ENCODE data around the gene DCTD.

DCTD gene

GRCh38 chr4:182930889-182931288 is 13.7 kb upstream of the DCTD start:
- no peak overlapping the region for H3K9ac ChIP-seq (ENCODE audit: low read length)
- H3K79me2 ChIP-seq (ENCODE audit: control insufficient read depth, insufficient read depth, low read length): no peaks in the 10 kb centered on the region
- no peak overlapping the region for H2AK5ac ChIP-seq (ENCODE audit: low read length)
- DNase-seq: no peak
- no peak overlapping the region for H2BK15ac ChIP-seq (replicated peaks; ENCODE audit: low read depth)
- H3K36me3 ChIP-seq (ENCODE audit: control insufficient read depth, insufficient read depth, low read length): no peaks in the 10 kb centered on the region
- H3K23ac ChIP-seq (ENCODE audit: low read length): no peak overlapping the region
- no peak overlapping the region for H4K8ac ChIP-seq (ENCODE audit: low read depth, low read length)
- no peak overlapping the region for H4K5ac ChIP-seq (ENCODE audit: low read length)
- H3K4ac ChIP-seq (ENCODE audit: low read depth, low read length): no peak overlapping the region
- WGBS (ENCODE audit: extremely low coverage, insufficient coverage, low lambda C conversion rate): no CpG with 5 or more reads among the region's 6 CpGs
- H3K18ac ChIP-seq (ENCODE audit: low read length): no peak overlapping the region
- H2BK5ac ChIP-seq (ENCODE audit: low read length): no peak overlapping the region
- no peak overlapping the region for H3K4me2 ChIP-seq (ENCODE audit: low read length)
- H3K27ac ChIP-seq (ENCODE audit: low read depth, low read length): no peak overlapping the region
- no peak overlapping the region for H2BK120ac ChIP-seq (ENCODE audit: low read depth, low read length)
- no peak overlapping the region for H3K56ac ChIP-seq (ENCODE audit: low read length)
- no peaks in the 10 kb centered on the region for H3K4me1 ChIP-seq (ENCODE audit: control insufficient read depth, low read depth, low read length)
- no peak overlapping the region for H3K4me3 ChIP-seq (ENCODE audit: low read length)
- H3K27me3 ChIP-seq (ENCODE audit: insufficient read depth, low read length, poor library complexity): no peaks in the 10 kb centered on the region
- H3K79me1 ChIP-seq (ENCODE audit: low read length): no peaks in the 10 kb centered on the region

- H3K4ac ChIP-seq (ENCODE audit: low read depth, low read length): no peak overlapping the region
- H3K23ac ChIP-seq (ENCODE audit: low read length): no peak overlapping the region
- no peak overlapping the region for H3K18ac ChIP-seq (ENCODE audit: low read length)
- no peaks in the 10 kb centered on the region for H3K79me1 ChIP-seq (ENCODE audit: low read length)
- H3K9ac ChIP-seq (ENCODE audit: low read length): no peak overlapping the region
- no peaks in the 10 kb centered on the region for H3K27me3 ChIP-seq (ENCODE audit: insufficient read depth, low read length, poor library complexity)
- WGBS (ENCODE audit: extremely low coverage, insufficient coverage, low lambda C conversion rate): no CpG with 5 or more reads among the region's 3 CpGs
- H4K5ac ChIP-seq (ENCODE audit: low read length): no peak overlapping the region
- no peaks in the 10 kb centered on the region for H3K79me2 ChIP-seq (ENCODE audit: control insufficient read depth, insufficient read depth, low read length)
- H2BK120ac ChIP-seq (ENCODE audit: low read depth, low read length): no peak overlapping the region
- no peak overlapping the region for H3K56ac ChIP-seq (ENCODE audit: low read length)
- no peak overlapping the region for H3K4me2 ChIP-seq (ENCODE audit: low read length)
- H3K36me3 ChIP-seq (ENCODE audit: control insufficient read depth, insufficient read depth, low read length): no peaks in the 10 kb centered on the region
- H2BK5ac ChIP-seq (ENCODE audit: low read length): no peak overlapping the region
- no peak overlapping the region for H2AK5ac ChIP-seq (ENCODE audit: low read length)
- DNase-seq: peak; percentile 61
- H3K27ac ChIP-seq (ENCODE audit: low read depth, low read length): no peak overlapping the region
- H4K8ac ChIP-seq (ENCODE audit: low read depth, low read length): no peak overlapping the region
- H3K4me3 ChIP-seq (ENCODE audit: low read length): no peak overlapping the region
- H3K4me1 ChIP-seq (ENCODE audit: control insufficient read depth, low read depth, low read length): no peaks in the 10 kb centered on the region
- H2BK15ac ChIP-seq (replicated peaks; ENCODE audit: low read depth): no peak overlapping the region
Observed at GRCh38 chr4:182929296-182929695, 12.1 kb upstream of the DCTD start.

DNA sequence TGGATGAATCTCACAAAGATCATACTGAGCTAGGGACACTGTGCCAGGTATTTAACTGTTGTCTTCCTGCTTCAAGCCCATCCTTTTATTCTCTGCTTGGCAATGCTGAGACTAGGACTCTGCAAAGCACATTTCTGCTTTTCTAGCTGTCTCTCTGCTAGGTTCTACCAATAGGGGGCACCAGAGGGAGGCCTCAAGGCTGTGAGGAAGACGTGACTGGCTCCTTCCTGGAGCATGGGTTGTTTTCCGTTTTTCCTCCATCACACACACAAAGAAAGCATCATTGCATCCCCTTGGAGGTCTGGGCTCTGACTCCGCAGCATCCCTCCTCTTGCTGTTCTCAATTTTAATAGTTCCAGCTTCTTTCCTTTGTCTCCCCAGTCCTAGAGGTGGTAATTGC is 10.9 kb upstream of the DCTD start:
- Histone ChIP-seq H3K36me3 (ENCODE audit: control insufficient read depth, insufficient read depth, low read length) (no peaks in the 10 kb centered on the region), H3K79me1 (ENCODE audit: low read length) (no peaks in the 10 kb centered on the region), H3K56ac (ENCODE audit: low read length) (no peak overlapping the region), H2BK5ac (ENCODE audit: low read length) (no peak overlapping the region), H2BK120ac (ENCODE audit: low read depth, low read length) (no peak overlapping the region), H3K23ac (ENCODE audit: low read length) (no peak overlapping the region), H2BK15ac (replicated peaks; ENCODE audit: low read depth) (no peak overlapping the region), H3K4me1 (ENCODE audit: control insufficient read depth, low read depth, low read length) (no peaks in the 10 kb centered on the region), H4K8ac (ENCODE audit: low read depth, low read length) (no peak overlapping the region), H3K9ac (ENCODE audit: low read length) (no peak overlapping the region), H3K4ac (ENCODE audit: low read depth, low read length) (no peak overlapping the region), H3K79me2 (ENCODE audit: control insufficient read depth, insufficient read depth, low read length) (no peaks in the 10 kb centered on the region), H3K27me3 (ENCODE audit: insufficient read depth, low read length, poor library complexity) (no peaks in the 10 kb centered on the region), H3K18ac (ENCODE audit: low read length) (no peak overlapping the region), H4K5ac (ENCODE audit: low read length) (no peak overlapping the region), H3K4me3 (ENCODE audit: low read length) (no peak overlapping the region), H3K27ac (ENCODE audit: low read depth, low read length) (no peak overlapping the region), H2AK5ac (ENCODE audit: low read length) (no peak overlapping the region), H3K4me2 (ENCODE audit: low read length) (no peak overlapping the region)
- peak; percentile 36 for DNase-seq
- no CpG with 5 or more reads among the region's 3 CpGs for WGBS (ENCODE audit: extremely low coverage, insufficient coverage, low lambda C conversion rate)

DNA sequence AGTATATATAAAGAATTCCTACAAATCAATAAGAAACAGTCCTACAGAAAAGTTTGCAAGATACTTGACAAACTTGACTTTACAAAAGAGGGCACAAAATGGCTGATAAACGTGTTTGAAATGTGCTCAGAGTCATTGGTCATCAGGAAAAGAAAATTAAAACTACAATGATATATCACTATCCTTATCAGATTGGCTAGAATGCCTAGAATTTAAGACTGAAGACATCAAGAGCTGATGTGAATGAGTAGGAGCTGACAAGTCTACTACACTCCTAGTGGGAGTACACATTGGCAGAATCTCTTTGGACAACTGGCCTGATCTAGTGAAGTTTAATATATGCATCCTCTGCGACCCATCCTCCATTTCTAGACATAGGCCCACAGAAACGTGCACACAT is 10.3 kb upstream of the DCTD start:
- Histone ChIP-seq H3K4me3 (ENCODE audit: low read length) (no peak overlapping the region), H3K4me1 (ENCODE audit: control insufficient read depth, low read depth, low read length) (no peaks in the 10 kb centered on the region), H2BK15ac (replicated peaks; ENCODE audit: low read depth) (no peak overlapping the region), H3K79me2 (ENCODE audit: control insufficient read depth, insufficient read depth, low read length) (no peaks in the 10 kb centered on the region), H3K36me3 (ENCODE audit: control insufficient read depth, insufficient read depth, low read length) (no peaks in the 10 kb centered on the region), H3K56ac (ENCODE audit: low read length) (no peak overlapping the region), H3K23ac (ENCODE audit: low read length) (no peak overlapping the region), H2BK120ac (ENCODE audit: low read depth, low read length) (no peak overlapping the region), H4K5ac (ENCODE audit: low read length) (no peak overlapping the region), H3K27ac (ENCODE audit: low read depth, low read length) (no peak overlapping the region), H3K27me3 (ENCODE audit: insufficient read depth, low read length, poor library complexity) (no peaks in the 10 kb centered on the region), H3K4me2 (ENCODE audit: low read length) (no peak overlapping the region), H2AK5ac (ENCODE audit: low read length) (no peak overlapping the region), H3K79me1 (ENCODE audit: low read length) (no peaks in the 10 kb centered on the region), H2BK5ac (ENCODE audit: low read length) (no peak overlapping the region), H3K9ac (ENCODE audit: low read length) (no peak overlapping the region), H4K8ac (ENCODE audit: low read depth, low read length) (no peak overlapping the region), H3K4ac (ENCODE audit: low read depth, low read length) (no peak overlapping the region), H3K18ac (ENCODE audit: low read length) (no peak overlapping the region)
- WGBS (ENCODE audit: extremely low coverage, insufficient coverage, low lambda C conversion rate): no CpG with 5 or more reads among the region's 3 CpGs
- no peak for DNase-seq

DNA sequence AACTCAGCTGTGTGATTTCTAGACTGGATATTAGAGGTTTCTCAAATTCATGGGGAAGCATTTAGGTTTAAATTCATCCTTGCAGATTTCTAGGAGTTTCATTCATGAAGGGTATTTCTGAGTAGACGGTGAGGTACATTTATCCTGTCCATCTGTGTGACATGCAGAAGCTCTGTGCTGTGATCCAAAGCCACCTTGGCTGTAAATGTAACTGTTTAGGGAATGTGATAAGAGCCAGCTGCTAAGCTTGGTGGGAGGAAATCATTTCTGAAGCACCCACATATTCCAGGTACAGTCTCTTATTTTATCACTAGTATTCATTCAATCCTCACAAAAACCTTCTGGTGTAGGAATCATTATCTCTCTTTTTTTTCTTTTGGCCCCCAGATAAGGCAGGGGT is 8.7 kb upstream of the DCTD start:
- Histone ChIP-seq H3K9ac (ENCODE audit: low read length) (no peak overlapping the region), H3K23ac (ENCODE audit: low read length) (no peak overlapping the region), H3K27ac (ENCODE audit: low read depth, low read length) (no peak overlapping the region), H3K79me1 (ENCODE audit: low read length) (no peaks in the 10 kb centered on the region), H2BK5ac (ENCODE audit: low read length) (no peak overlapping the region), H2AK5ac (ENCODE audit: low read length) (no peak overlapping the region), H3K18ac (ENCODE audit: low read length) (no peak overlapping the region), H3K27me3 (ENCODE audit: insufficient read depth, low read length, poor library complexity) (no peaks in the 10 kb centered on the region), H3K4me2 (ENCODE audit: low read length) (no peak overlapping the region), H3K36me3 (ENCODE audit: control insufficient read depth, insufficient read depth, low read length) (no peaks in the 10 kb centered on the region), H3K4ac (ENCODE audit: low read depth, low read length) (no peak overlapping the region), H3K4me1 (ENCODE audit: control insufficient read depth, low read depth, low read length) (no peaks in the 10 kb centered on the region), H2BK120ac (ENCODE audit: low read depth, low read length) (no peak overlapping the region), H3K79me2 (ENCODE audit: control insufficient read depth, insufficient read depth, low read length) (no peaks in the 10 kb centered on the region), H2BK15ac (replicated peaks; ENCODE audit: low read depth) (no peak overlapping the region), H3K4me3 (ENCODE audit: low read length) (no peak overlapping the region), H3K56ac (ENCODE audit: low read length) (no peak overlapping the region), H4K8ac (ENCODE audit: low read depth, low read length) (no peak overlapping the region), H4K5ac (ENCODE audit: low read length) (no peak overlapping the region)
- no peak for DNase-seq
- WGBS (ENCODE audit: extremely low coverage, insufficient coverage, low lambda C conversion rate): no CpG with 5 or more reads among the region's 1 CpG

- Histone ChIP-seq H3K9ac (ENCODE audit: low read length) (no peak overlapping the region), H2BK5ac (ENCODE audit: low read length) (no peak overlapping the region), H3K27ac (ENCODE audit: low read depth, low read length) (no peak overlapping the region), H3K36me3 (ENCODE audit: control insufficient read depth, insufficient read depth, low read length) (no peaks in the 10 kb centered on the region), H2BK120ac (ENCODE audit: low read depth, low read length) (no peak overlapping the region), H4K5ac (ENCODE audit: low read length) (no peak overlapping the region), H3K79me2 (ENCODE audit: control insufficient read depth, insufficient read depth, low read length) (no peaks in the 10 kb centered on the region), H4K8ac (ENCODE audit: low read depth, low read length) (no peak overlapping the region), H3K23ac (ENCODE audit: low read length) (no peak overlapping the region), H3K4ac (ENCODE audit: low read depth, low read length) (no peak overlapping the region), H3K4me3 (ENCODE audit: low read length) (no peak overlapping the region), H3K27me3 (ENCODE audit: insufficient read depth, low read length, poor library complexity) (no peaks in the 10 kb centered on the region), H3K56ac (ENCODE audit: low read length) (no peak overlapping the region), H3K18ac (ENCODE audit: low read length) (no peak overlapping the region), H2AK5ac (ENCODE audit: low read length) (no peak overlapping the region), H2BK15ac (replicated peaks; ENCODE audit: low read depth) (no peak overlapping the region), H3K4me1 (ENCODE audit: control insufficient read depth, low read depth, low read length) (no peaks in the 10 kb centered on the region), H3K79me1 (ENCODE audit: low read length) (no peaks in the 10 kb centered on the region), H3K4me2 (ENCODE audit: low read length) (no peak overlapping the region)
- peak; percentile 96 for DNase-seq
- no CpG with 5 or more reads among the region's 10 CpGs for WGBS (ENCODE audit: extremely low coverage, insufficient coverage, low lambda C conversion rate)
Observed at GRCh38 chr4:182925298-182925757, 8.1 kb upstream of the DCTD start.

Data from mesendoderm (in vitro differentiated cells).